Esophagus muscularis mucosa (tissue), 4 donors: ENCODE data around the gene LRRC61. TPM values are rescaled to one million over a fixed set of nuclear protein-coding genes. Genes with fewer than 3 reads are reported as not detected.

ENCODE experiments used
- DNase-seq: peaks from one replicate; pipeline ENCODE4 v3.0.0-alpha.2; 2017; ENCODE audit errors: extremely low spot score
- H3K27ac ChIP-seq, 4 donors: fragments of 200-600 bp; sonication (generic); replicated peaks in 1 of 4; 1 replicate in 3 of 4; 2 replicates in 1 of 4; pipeline ENCODE4 v1.5.1; 2016 to 2019; ENCODE audit warnings: mild to moderate bottlenecking in 1 of 4
- H3K27me3 ChIP-seq, 4 donors: fragments of 200-600 bp; sonication (generic); one replicate each; pipeline versions ENCODE4 v1.5.1 to v1.6.0; 2016 to 2019
- H3K36me3 ChIP-seq, 4 donors: fragments of 200-600 bp; sonication (generic); one replicate each; pipeline ENCODE4 v1.5.1; 2016 to 2019
- H3K4me1 ChIP-seq, 4 donors: fragments of 200-600 bp; sonication (generic); one replicate each; pipeline ENCODE4 v1.5.1; 2016 to 2019
- H3K4me3 ChIP-seq, 4 donors: fragments of 200-600 bp; sonication (generic); 1 replicate in 2 of 4; 2 replicates in 2 of 4; pipeline ENCODE4 v1.5.1; 2016 to 2019; ENCODE audit warnings: mild to moderate bottlenecking in 4 of 4, moderate library complexity in 1 of 4
- H3K9me3 ChIP-seq, 4 donors: fragments of 200-600 bp; sonication (generic); 1 replicate in 3 of 4; 2 replicates in 1 of 4; pipeline ENCODE4 v1.5.1; 2016 to 2019
- CTCF ChIP-seq, 3 experiments: fragments of 200-600 bp in 2 of 3; fragments of 450-650 bp in 1 of 3; sonication (generic) in 2 of 3; IDR thresholded peaks; one replicate each; pipeline ENCODE4 v1.5.1; 2017 to 2019; ENCODE audit warnings: antibody characterized with exemption in 3 of 3, mild to moderate bottlenecking in 2 of 3, moderate library complexity in 1 of 3
- EP300 ChIP-seq: sonication (generic); formaldehyde crosslinking; IDR thresholded peaks from one replicate; pipeline ENCODE4 v1.6.1; 2017; ENCODE audit warnings: antibody characterized with exemption
- POLR2A ChIP-seq: fragments of 450-650 bp; IDR thresholded peaks from one replicate; pipeline ENCODE4 v1.6.1; 2017; ENCODE audit warnings: antibody characterized with exemption, moderate library complexity, mild to moderate bottlenecking, low read depth
- POLR2AphosphoS5 ChIP-seq, 2 donors: sonication (generic); formaldehyde crosslinking; IDR thresholded peaks; one replicate each; pipeline ENCODE4 v1.6.1; 2017; ENCODE audit warnings: antibody characterized with exemption in 2 of 2
- WGBS: methylation state at CpG from one replicate; pipeline ENCODE4 v1.1.5; 2018; 5-methylcytosine and 5-hydroxymethylcytosine counted together
- intact Hi-C: fragments of 100-400 bp; cut with DNase I; formaldehyde crosslinking; loops from one replicate; pipeline ENCODE4 v1.15.1; 2023
- total RNA-seq, 4 donors: library from RNA; depleted of rRNA; stranded (reverse); fragments of >200 nt; gene quantifications; one replicate each; pipeline versions ENCODE4 v1.1.0 to v1.2.1, GENCODE V29; 2016

LRRC61 gene
- total RNA-seq, 4 donors from 2014 or later, result 7.9 to 16.5 (median 12.4) TPM

GRCh38 chr7:150363370-150363769 lies 40.2 kb downstream of the LRRC61 start:
- Histone ChIP-seq H3K9me3 (no peaks in the 10 kb centered on the region), H3K4me1 (peaks cover 6 to 29% (median 23%) of the 10 kb centered on the region in 4 donors), H3K27me3 (no peaks in the 10 kb centered on the region), H3K36me3 (no peaks in the 10 kb centered on the region), H3K27ac (no peak overlapping the region), H3K4me3 (no peak overlapping the region)
- TF ChIP-seq POLR2A (no peak), EP300 (no peak), CTCF (IDR thresholded peaks at IDR 0.05) (no peak), POLR2AphosphoS5 (IDR thresholded peaks at IDR 0.05) (no peak)
- intact Hi-C loops, result no loop called here
- WGBS, result 82% methylated on average over 4 of the region's 4 CpGs
- DNase-seq, result no peak

- DNase-seq, result no peak
- Histone ChIP-seq H3K4me3 (no peak overlapping the region), H3K4me1 (peaks cover 6 to 29% (median 23%) of the 10 kb centered on the region in 4 donors), H3K36me3 (no peaks in the 10 kb centered on the region), H3K27ac (no peak overlapping the region), H3K27me3 (no peaks in the 10 kb centered on the region), H3K9me3 (no peaks in the 10 kb centered on the region)
- no peak for TF ChIP-seq POLR2AphosphoS5 (IDR thresholded peaks at IDR 0.05)
- no peak for TF ChIP-seq EP300
- TF ChIP-seq POLR2A, result no peak
- TF ChIP-seq CTCF (IDR thresholded peaks at IDR 0.05), result no peak
- 73% methylated on average over 5 of the region's 5 CpGs for whole genome bisulfite sequencing
- intact Hi-C loops, result no loop called here
Measured at GRCh38 chr7:150363872-150364271, 40.7 kb downstream of the LRRC61 start.

- no peak overlapping the region for H3K27ac ChIP-seq
- H3K4me3 ChIP-seq, result no peak overlapping the region
- no peak for DNase-seq
- no peaks in the 10 kb centered on the region for H3K9me3 ChIP-seq
- intact Hi-C loops, result loop anchor here (5.0 kb wide), 1 partner anchor 42 kb away; a partner anchor contains a TSS
- H3K36me3 ChIP-seq, result peaks cover 0 to 5% (median 3%) of the 10 kb centered on the region in 4 donors
- 92% methylated on average over 10 of the region's 10 CpGs for WGBS
- H3K4me1 ChIP-seq, result peaks cover 14 to 38% (median 33%) of the 10 kb centered on the region in 4 donors
- H3K27me3 ChIP-seq, result no peaks in the 10 kb centered on the region
- TF ChIP-seq POLR2AphosphoS5 (IDR thresholded peaks at IDR 0.05), result no peak
- no peak for TF ChIP-seq EP300
- TF ChIP-seq CTCF (IDR thresholded peaks at IDR 0.05), result no peak
- no peak for TF ChIP-seq POLR2A
Measured at GRCh38 chr7:150365194-150365593, 42.0 kb downstream of the LRRC61 start.

- peaks cover 20 to 43% (median 38%) of the 10 kb centered on the region in 4 donors for H3K4me1 ChIP-seq
- no peak for DNase-seq
- WGBS, result 84% methylated on average over 5 of the region's 5 CpGs
- H3K27me3 ChIP-seq, result no peaks in the 10 kb centered on the region
- no peaks in the 10 kb centered on the region for H3K9me3 ChIP-seq
- no peak overlapping the region for H3K27ac ChIP-seq
- peaks cover 0 to 9% (median 8%) of the 10 kb centered on the region in 4 donors for H3K36me3 ChIP-seq
- TF ChIP-seq POLR2AphosphoS5 (IDR thresholded peaks at IDR 0.05) (no peak), CTCF (IDR thresholded peaks at IDR 0.05) (no peak), POLR2A (no peak), EP300 (no peak)
- intact Hi-C loops, result loop anchor here (5.0 kb wide), 1 partner anchor 41 kb away; a partner anchor contains a TSS
- H3K4me3 ChIP-seq, result no peak overlapping the region
Measured at GRCh38 chr7:150365673-150366398, 42.7 kb downstream of the LRRC61 start.
